Activated T-cell treated with anti-CD3 and anti-CD28 coated beads, Interleukin-2, amount 50 U/mL, for 72 hours (primary cell): ENCODE results near the gene RAPGEF5. TPM values are rescaled to one million over a fixed set of nuclear protein-coding genes. Genes with fewer than 3 reads are reported as not detected.

ENCODE experiments used
- ATAC-seq, 2 donors: fragments of 150-1000 bp; cut with Tn5 transposase; replicated peaks in 1 of 2; 2 replicates each; pipeline ENCODE4 v1.10.0; 2021; ENCODE audit warnings: moderate library complexity in 2 of 2, mild to moderate bottlenecking in 1 of 2
- DNase-seq, 2 donors: peaks; one replicate each; pipeline ENCODE4 v3.0.0; 2021 to 2022; ENCODE audit warnings: mixed read lengths in 1 of 2
- H3K27ac Mint-ChIP-seq: one replicate; pipeline ENCODE4 v1.8.0; 2022; ENCODE audit warnings: mild to moderate bottlenecking, moderate library complexity, mixed read lengths
- H3K27me3 Mint-ChIP-seq: one replicate; pipeline ENCODE4 v1.8.0; 2022; ENCODE audit warnings: low read depth, mixed read lengths
- H3K36me3 Mint-ChIP-seq, 2 donors: one replicate each; pipeline ENCODE4 v1.8.0; 2022; ENCODE audit warnings: mixed read lengths in 2 of 2, mild to moderate bottlenecking in 1 of 2; ENCODE audit not compliant: insufficient read depth in 2 of 2
- H3K4me1 Mint-ChIP-seq: one replicate; pipeline ENCODE4 v1.8.0; 2022; ENCODE audit warnings: low read depth, mixed read lengths
- H3K4me3 Mint-ChIP-seq, 2 donors: one replicate each; pipeline ENCODE4 v1.8.0; 2022; ENCODE audit warnings: mild to moderate bottlenecking in 2 of 2, mixed read lengths in 2 of 2, moderate library complexity in 2 of 2
- H3K9me3 Mint-ChIP-seq, 2 donors: one replicate each; pipeline ENCODE4 v1.8.0; 2022; ENCODE audit warnings: mixed read lengths in 2 of 2
- total RNA-seq, 2 donors: library from RNA; stranded (reverse); gene quantifications; one replicate each; pipeline ENCODE4 v1.2.3, GENCODE V29; 2022

Gene RAPGEF5
- total RNA-seq, 2 donors from 2014 or later: 0.46 to 0.72 TPM

DNA sequence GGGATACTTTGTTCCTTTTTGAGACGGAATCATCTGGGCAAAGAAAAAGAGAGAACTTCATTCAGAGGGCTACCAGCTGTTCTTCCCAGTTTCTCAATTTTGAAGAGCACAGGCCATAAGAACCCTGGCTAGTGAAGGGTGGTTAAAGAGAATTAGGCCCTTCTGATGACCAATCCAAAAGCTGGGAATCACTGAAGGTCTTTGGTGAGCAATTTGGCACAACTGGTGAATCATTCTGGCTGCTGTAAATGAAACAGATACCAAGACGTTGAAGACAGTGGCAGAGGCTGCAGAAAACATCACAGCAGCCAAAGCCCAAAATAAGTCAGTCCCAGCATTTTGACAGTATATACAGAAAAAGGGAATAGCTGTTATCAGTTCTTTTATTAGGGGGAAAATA, 5.1 kb downstream of the RAPGEF5 start:
- DNase-seq (no peak), ATAC-seq (no peak)
- Mint-ChIP-seq H3K9me3 (no peaks in the 10 kb centered on the region), H3K27me3 (peaks cover 35% of the 10 kb centered on the region), H3K27ac (no peak overlapping the region), H3K4me3 (no peak overlapping the region), H3K36me3 (peaks cover 0 to 4% of the 10 kb centered on the region in 2 donors), H3K4me1 (peaks cover 5% of the 10 kb centered on the region)

DNA sequence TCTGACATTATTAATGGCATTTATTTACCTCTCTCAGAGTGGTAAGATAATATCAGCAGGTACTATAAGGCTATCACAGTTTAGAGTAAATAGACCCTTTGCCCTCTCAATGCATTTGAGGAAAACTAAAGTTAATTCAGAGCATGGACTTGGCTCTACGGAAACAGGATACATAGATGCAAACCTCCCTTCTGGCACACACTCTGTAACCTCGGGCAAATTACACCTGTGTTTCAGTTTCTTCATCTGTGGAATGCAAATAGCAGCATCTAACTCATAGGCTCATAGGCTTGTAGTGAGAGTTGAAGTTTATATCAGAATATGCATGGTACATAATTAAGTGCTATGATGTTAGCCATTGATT, 5.6 kb downstream of the RAPGEF5 start:
- no peak for DNase-seq
- no peak for ATAC-seq
- peaks cover 41% of the 10 kb centered on the region for H3K27me3 Mint-ChIP-seq
- no peak overlapping the region for H3K27ac Mint-ChIP-seq
- H3K9me3 Mint-ChIP-seq: no peaks in the 10 kb centered on the region
- no peak overlapping the region for H3K4me3 Mint-ChIP-seq
- H3K4me1 Mint-ChIP-seq: peaks cover 5% of the 10 kb centered on the region
- H3K36me3 Mint-ChIP-seq: peaks cover 0 to 4% of the 10 kb centered on the region in 2 donors

DNA sequence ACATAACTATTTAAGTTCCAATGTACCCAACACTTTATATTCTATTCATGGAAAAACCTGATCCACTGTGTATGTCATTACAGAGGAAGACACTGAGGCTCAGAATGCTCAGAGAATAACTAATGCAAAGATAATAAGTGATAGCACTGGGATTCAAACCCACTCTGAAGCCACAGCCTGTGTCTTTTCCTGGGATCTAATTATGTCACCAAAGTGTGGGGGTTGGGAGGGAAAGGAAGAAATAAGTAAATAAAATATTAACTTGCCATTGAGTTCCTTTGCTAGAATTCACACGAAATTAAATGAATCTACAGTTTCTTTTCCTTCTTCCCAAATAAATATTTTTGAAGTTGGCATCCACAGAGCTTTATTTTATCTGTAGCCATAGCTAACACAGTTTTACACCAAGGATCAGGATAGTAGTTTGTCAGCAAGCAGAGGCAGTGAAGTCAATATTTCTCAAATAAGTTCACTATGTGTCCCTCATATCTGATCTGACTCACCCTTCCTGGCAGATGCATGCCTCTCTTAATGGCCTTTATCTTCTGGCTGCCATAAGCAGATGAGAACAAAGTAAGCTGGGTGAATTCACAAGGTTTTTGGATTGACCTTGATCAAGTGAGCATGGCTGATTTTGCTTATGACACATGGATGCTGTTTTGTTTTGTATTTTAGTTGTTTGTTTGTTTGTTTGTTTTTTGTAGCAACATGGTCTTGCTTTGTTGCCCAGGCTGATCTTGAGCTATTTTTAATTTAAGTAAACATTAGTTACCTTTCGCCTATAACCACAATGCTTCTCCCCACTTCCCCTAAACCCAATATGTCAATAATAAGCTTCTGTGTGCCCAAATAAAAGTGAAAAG, 6.3 kb downstream of the RAPGEF5 start:
- no peaks in the 10 kb centered on the region for H3K9me3 Mint-ChIP-seq
- ATAC-seq (no peak), DNase-seq (no peak)
- H3K4me1 Mint-ChIP-seq: peaks cover 5% of the 10 kb centered on the region
- H3K4me3 Mint-ChIP-seq: no peak overlapping the region
- H3K27ac Mint-ChIP-seq: no peak overlapping the region
- peaks cover 41% of the 10 kb centered on the region for H3K27me3 Mint-ChIP-seq
- peaks cover 0 to 4% of the 10 kb centered on the region in 2 donors for H3K36me3 Mint-ChIP-seq

DNA sequence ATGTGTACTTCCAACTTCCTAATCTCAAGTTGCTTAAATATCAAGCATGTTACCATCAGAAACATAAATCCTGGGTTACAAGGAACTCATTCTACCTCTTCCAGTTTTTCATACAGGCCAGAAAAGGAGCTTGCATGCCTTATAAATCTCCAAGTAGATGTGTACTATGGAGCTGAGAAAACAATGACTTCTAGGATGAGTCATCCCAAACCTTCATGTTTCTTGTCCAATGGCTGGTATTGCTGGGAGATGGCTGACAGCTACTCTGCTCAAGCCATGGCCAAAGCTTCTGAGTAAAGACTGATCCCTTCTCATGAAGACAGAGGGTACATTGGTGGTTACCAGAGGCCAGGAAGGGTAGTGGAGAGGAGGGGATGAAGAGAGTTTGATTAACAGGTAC, 8.6 kb downstream of the RAPGEF5 start:
- H3K27ac Mint-ChIP-seq: no peak overlapping the region
- DNase-seq: no peak
- no peaks in the 10 kb centered on the region for H3K9me3 Mint-ChIP-seq
- H3K4me3 Mint-ChIP-seq: no peak overlapping the region
- ATAC-seq: no peak
- peaks cover 28% of the 10 kb centered on the region for H3K27me3 Mint-ChIP-seq
- no peaks in the 10 kb centered on the region for H3K36me3 Mint-ChIP-seq
- peaks cover 5% of the 10 kb centered on the region for H3K4me1 Mint-ChIP-seq

DNA sequence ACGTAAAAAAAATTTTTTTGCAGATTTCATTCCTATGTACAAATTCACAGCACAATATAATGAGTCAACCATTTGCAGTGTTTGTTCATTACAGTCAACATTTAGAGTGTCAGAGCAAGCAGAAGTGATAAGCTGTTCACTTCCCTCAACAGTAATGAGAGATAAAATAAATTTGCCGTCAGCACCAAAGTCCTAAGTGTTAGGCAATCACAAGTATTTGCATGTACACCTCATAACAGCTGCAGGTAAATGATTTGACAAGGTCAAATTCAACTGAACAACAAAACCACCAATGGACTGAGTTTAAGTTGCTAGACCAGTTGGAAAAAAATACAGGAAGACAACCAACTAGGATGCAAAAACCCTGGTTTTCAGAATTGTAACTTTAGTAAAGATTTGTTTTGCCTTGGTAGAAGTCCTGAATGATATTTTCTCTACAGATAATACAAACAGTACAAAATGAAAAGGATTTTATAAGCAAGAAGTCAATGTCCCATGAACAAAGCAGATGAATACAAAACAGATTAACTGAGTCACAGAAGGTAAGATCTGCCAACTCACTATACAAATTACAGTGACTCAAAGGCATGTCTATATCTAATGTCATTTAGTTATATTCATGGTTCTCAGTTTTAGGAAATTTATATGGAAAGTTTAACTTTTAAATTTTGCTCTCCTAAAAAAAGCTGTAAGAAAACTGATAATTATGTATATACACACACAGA, 10.4 kb downstream of the RAPGEF5 start:
- H3K27me3 Mint-ChIP-seq: peaks cover 21% of the 10 kb centered on the region
- H3K4me3 Mint-ChIP-seq: no peak overlapping the region
- no peak overlapping the region for H3K27ac Mint-ChIP-seq
- peaks cover 5% of the 10 kb centered on the region for H3K4me1 Mint-ChIP-seq
- ATAC-seq (no peak), DNase-seq (no peak)
- no peaks in the 10 kb centered on the region for H3K36me3 Mint-ChIP-seq
- no peaks in the 10 kb centered on the region for H3K9me3 Mint-ChIP-seq

DNA sequence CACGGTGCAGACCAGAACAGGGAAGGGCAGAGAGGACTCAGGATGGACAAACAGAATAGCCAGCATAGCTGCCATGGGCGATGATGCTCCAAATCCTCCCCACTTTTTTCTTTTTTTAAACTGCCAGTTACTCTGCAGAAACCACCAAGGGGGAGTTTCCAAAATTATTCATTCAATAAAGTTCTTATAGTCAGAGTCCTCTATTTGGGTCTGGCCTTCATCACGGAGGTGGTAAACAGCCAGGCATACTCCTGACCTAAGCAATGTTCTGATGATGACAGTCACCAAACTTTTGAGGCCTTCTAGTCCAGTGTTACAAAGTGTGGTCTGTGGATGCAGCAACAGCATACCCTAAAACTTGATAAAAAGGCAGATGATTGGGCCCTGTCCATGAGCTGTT, 12.3 kb downstream of the RAPGEF5 start:
- ATAC-seq (peak in 1 of 2 donors; percentile 21), DNase-seq (no peak)
- H3K4me1 Mint-ChIP-seq: no peaks in the 10 kb centered on the region
- H3K9me3 Mint-ChIP-seq: no peaks in the 10 kb centered on the region
- H3K4me3 Mint-ChIP-seq: no peak overlapping the region
- H3K36me3 Mint-ChIP-seq: no peaks in the 10 kb centered on the region
- H3K27ac Mint-ChIP-seq: no peak overlapping the region
- peaks cover 12% of the 10 kb centered on the region for H3K27me3 Mint-ChIP-seq

DNA sequence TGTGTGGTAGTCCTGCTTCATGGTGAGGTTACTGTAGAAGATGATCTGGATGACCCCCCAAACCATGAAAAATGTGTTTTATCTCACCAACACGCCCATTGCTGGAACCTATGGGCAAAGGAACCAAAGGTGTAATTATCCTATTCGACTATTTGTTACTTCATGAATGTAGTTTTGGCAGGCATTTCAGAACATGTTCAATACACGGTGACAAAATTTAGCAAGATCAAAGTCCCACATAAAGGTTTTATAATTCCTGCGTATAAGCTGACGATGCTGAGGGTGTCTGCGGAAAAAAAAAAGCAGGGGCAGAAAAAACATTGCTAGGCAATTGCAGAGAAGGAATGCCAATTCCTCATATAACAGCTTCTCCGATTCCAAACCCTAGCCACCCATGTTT, 13.3 kb downstream of the RAPGEF5 start:
- ATAC-seq (no peak), DNase-seq (no peak)
- H3K9me3 Mint-ChIP-seq: no peaks in the 10 kb centered on the region
- no peak overlapping the region for H3K4me3 Mint-ChIP-seq
- H3K36me3 Mint-ChIP-seq: no peaks in the 10 kb centered on the region
- peaks cover 12% of the 10 kb centered on the region for H3K27me3 Mint-ChIP-seq
- H3K27ac Mint-ChIP-seq: no peak overlapping the region
- no peaks in the 10 kb centered on the region for H3K4me1 Mint-ChIP-seq

DNA sequence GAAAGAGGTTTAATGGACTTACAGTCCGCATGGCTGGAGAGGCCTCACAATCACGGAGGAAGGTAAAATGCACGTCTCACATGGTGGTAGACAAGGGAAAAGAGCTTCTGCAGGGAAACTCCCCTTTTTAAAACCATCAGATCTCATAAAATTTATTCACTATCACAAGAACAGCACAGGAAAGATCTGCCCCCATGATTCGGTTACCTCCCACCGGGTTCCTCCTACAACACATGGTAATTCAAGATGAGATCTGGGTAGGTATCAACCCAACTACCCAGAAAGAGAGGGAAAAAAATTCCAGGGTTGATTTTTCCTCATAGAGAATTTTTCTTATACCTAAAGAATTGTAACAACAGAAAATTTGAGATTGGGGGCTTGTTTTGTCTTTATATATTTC, 13.9 kb downstream of the RAPGEF5 start:
- H3K27ac Mint-ChIP-seq: no peak overlapping the region
- no peak overlapping the region for H3K4me3 Mint-ChIP-seq
- no peaks in the 10 kb centered on the region for H3K4me1 Mint-ChIP-seq
- ATAC-seq (no peak), DNase-seq (no peak)
- H3K36me3 Mint-ChIP-seq: no peaks in the 10 kb centered on the region
- peaks cover 12% of the 10 kb centered on the region for H3K27me3 Mint-ChIP-seq
- no peaks in the 10 kb centered on the region for H3K9me3 Mint-ChIP-seq

DNA sequence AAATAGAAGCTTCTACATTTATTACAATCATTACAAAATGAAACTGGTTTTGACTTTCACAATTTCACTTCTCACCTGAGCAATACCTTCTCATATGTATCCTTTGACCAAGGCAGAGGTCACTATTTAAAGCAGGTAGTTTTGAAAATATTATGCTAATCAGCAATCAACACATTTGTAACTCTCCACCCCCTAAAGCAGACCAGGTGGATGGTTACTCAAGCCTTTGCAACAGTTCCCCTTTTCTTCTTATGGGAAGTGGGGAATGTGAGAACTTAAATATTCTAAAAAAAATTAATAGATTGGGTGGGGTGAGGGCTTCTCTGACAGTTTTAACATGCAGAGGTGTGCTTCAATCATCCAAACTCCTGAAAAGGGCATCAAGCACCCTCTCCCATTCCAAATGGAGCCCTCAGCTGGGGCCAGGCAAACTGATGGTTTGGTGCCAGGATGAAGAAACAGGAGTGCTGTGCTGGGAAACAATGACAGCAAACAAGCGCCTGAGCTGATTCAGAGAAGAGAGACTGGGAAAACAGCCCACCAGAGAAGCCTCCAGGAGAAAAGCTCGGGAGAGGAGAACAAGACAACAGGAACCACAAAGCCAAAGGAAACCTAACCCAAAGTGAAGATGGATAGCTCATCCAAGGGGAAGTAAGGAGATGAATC, 17.1 kb downstream of the RAPGEF5 start:
- no peak overlapping the region for H3K27ac Mint-ChIP-seq
- ATAC-seq (no peak), DNase-seq (no peak)
- no peaks in the 10 kb centered on the region for H3K27me3 Mint-ChIP-seq
- no peaks in the 10 kb centered on the region for H3K36me3 Mint-ChIP-seq
- no peak overlapping the region for H3K4me3 Mint-ChIP-seq
- H3K4me1 Mint-ChIP-seq: no peaks in the 10 kb centered on the region
- H3K9me3 Mint-ChIP-seq: no peaks in the 10 kb centered on the region

DNA sequence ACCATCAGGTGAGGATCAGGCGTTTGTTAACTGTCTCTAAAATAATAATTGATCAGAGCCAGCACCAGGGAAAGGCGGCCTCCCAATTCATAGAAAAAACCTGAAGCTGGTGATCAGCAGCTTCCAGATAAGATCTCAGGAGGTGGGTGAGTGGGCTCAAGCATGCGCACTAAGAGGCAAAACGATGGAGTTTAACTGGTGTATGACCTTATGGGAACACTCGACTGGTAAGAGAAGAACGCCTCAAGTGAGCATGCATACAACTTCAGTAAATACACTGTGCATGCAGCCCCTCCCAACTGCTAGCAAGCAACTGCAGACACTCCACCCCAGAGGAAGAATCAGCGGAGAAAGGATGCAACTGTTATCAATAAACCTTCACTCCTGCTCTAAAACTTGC, 18.1 kb downstream of the RAPGEF5 start:
- H3K27ac Mint-ChIP-seq: no peak overlapping the region
- H3K4me1 Mint-ChIP-seq: no peaks in the 10 kb centered on the region
- H3K27me3 Mint-ChIP-seq: no peaks in the 10 kb centered on the region
- H3K4me3 Mint-ChIP-seq: no peak overlapping the region
- H3K9me3 Mint-ChIP-seq: no peaks in the 10 kb centered on the region
- no peak for DNase-seq
- ATAC-seq: no peak
- no peaks in the 10 kb centered on the region for H3K36me3 Mint-ChIP-seq

DNA sequence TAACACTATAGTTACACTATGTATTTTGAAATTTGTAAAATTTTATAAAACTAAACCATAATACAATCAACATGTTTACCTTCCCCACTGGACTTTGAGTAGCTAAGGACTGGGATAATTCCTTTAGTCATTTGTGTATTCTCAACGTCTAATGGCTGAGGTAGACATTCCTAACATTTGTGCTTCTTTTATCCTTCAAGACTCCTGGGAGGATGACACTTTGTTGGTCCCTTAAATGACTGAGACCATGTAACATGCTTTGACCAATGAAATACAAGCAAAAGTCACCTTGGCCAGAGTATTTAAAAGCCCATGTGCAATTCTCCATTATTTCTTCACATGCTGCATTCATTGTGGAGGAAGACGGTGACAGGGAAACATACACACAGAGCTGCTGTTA, 18.5 kb downstream of the RAPGEF5 start:
- Mint-ChIP-seq H3K27ac (no peak overlapping the region), H3K27me3 (no peaks in the 10 kb centered on the region), H3K4me3 (no peak overlapping the region), H3K9me3 (no peaks in the 10 kb centered on the region), H3K4me1 (no peaks in the 10 kb centered on the region), H3K36me3 (no peaks in the 10 kb centered on the region)
- no peak for ATAC-seq
- DNase-seq: no peak

DNA sequence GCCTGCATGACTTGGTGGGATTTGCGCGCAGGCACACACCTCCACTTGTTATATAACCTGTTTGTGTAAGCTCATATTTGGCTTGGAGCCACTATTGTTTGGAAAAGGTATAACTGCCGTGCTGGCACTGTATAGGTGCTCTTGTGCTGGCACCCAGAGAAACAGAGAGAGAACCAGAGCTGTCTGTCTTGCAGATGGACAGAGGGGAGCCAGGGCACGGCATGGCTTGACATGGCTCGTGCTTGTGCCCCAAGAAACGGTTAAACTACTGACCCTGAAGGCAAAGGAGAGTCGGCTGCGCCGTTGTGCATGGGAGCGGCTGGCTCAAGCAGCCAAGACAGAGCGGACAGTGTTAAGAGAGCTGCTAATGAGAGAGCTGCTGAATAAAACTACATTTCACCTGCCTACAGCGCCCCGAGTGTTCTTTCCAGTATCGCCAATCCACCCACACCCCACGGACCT, 23.2 kb downstream of the RAPGEF5 start:
- Mint-ChIP-seq H3K36me3 (no peaks in the 10 kb centered on the region), H3K4me3 (no peak overlapping the region), H3K9me3 (no peaks in the 10 kb centered on the region), H3K27ac (no peak overlapping the region), H3K4me1 (no peaks in the 10 kb centered on the region), H3K27me3 (peaks cover 6% of the 10 kb centered on the region)
- DNase-seq: no peak
- no peak for ATAC-seq

DNA sequence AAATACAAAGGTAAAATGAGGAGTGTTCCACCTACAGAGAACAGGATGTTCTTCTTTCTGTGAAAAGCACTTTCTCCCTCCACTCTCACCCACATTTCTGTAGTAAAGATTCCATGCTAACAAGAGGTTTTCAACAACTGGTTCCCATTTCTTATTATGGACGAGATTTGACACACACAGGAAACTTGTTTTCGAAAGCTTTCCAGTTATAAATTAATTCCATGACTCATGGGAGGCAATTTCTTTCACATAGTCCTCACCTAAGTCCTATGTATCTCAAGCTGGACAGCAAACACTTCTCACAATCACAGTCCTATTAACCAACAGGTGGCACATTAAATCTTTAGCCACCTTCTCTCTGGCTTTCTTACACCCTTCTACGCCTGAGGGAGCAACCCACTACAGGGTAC, 24.5 kb downstream of the RAPGEF5 start:
- Mint-ChIP-seq H3K9me3 (no peaks in the 10 kb centered on the region), H3K4me1 (no peaks in the 10 kb centered on the region), H3K27me3 (peaks cover 6% of the 10 kb centered on the region), H3K4me3 (no peak overlapping the region), H3K27ac (no peak overlapping the region), H3K36me3 (no peaks in the 10 kb centered on the region)
- ATAC-seq (no peak), DNase-seq (no peak)
